ENCODE results near the gene CNTFR. TPM values are rescaled to one million over a fixed set of nuclear protein-coding genes. Genes with fewer than 3 reads are reported as not detected.

The CNTFR gene
- total RNA-seq, 3 donors from 2014 or later: 11.3 to 103 (median 15.4) TPM

GRCh38 chr9:34502891-34503290 is 86.6 kb downstream of the CNTFR start:
- H3K4me1 ChIP-seq: peaks cover 4 to 13% of the 10 kb centered on the region in 2 donors
- intact Hi-C loops (cut with DNase I; ENCODE audit: low total_unique reads): loop anchor here (5.0 kb wide), 1 partner anchor 696 kb away; no protein-coding TSS in a partner anchor
- peak overlapping the region; percentile 48 to 68 for H3K27ac ChIP-seq

GRCh38 chr9:34502471-34502870 is 87.1 kb downstream of the CNTFR start:
- peaks cover 4 to 13% of the 10 kb centered on the region in 2 donors for H3K4me1 ChIP-seq
- intact Hi-C loops (cut with DNase I; ENCODE audit: low total_unique reads): loop anchor here (5.0 kb wide), 1 partner anchor 695 kb away; no protein-coding TSS in a partner anchor
- no peaks in the 10 kb centered on the region for H3K27me3 ChIP-seq
- H3K36me3 ChIP-seq: no peaks in the 10 kb centered on the region
- DNase-seq (ENCODE audit: low spot score in 2 of 2): no peak
- TF ChIP-seq CTCF (IDR thresholded peaks at IDR 0.05) (no peak), POLR2A (IDR thresholded peaks at IDR 0.05) (no peak), POLR2AphosphoS5 (IDR thresholded peaks at IDR 0.05) (no peak)
- H3K9me3 ChIP-seq: no peaks in the 10 kb centered on the region
- peak overlapping the region; percentile 48 to 68 for H3K27ac ChIP-seq
- peak overlapping the region in 1 of 3 donors; percentile 35 for H3K4me3 ChIP-seq

More at GRCh38 chr9:34502891-34503290, 86.6 kb downstream of the CNTFR start:
- Histone ChIP-seq H3K4me3 (peak overlapping the region in 1 of 3 donors; percentile 35), H3K9me3 (no peaks in the 10 kb centered on the region), H3K27me3 (no peaks in the 10 kb centered on the region), H3K36me3 (no peaks in the 10 kb centered on the region)
- TF ChIP-seq POLR2AphosphoS5 (IDR thresholded peaks at IDR 0.05) (no peak), CTCF (IDR thresholded peaks at IDR 0.05) (no peak), POLR2A (IDR thresholded peaks at IDR 0.05) (no peak)
- DNase-seq (ENCODE audit: low spot score in 2 of 2): peak in 1 of 2 donors; percentile 42

- intact Hi-C loops (cut with DNase I; ENCODE audit: low total_unique reads): loop anchor here (5.0 kb wide), 1 partner anchor 695 kb away; no protein-coding TSS in a partner anchor
- peak overlapping the region in 1 of 3 donors; percentile 35 for H3K4me3 ChIP-seq
- peak overlapping the region; percentile 48 to 68 for H3K27ac ChIP-seq
- H3K4me1 ChIP-seq: peaks cover 4 to 13% of the 10 kb centered on the region in 2 donors
- H3K36me3 ChIP-seq: no peaks in the 10 kb centered on the region
- H3K27me3 ChIP-seq: no peaks in the 10 kb centered on the region
- DNase-seq (ENCODE audit: low spot score in 2 of 2): peak; percentile 68 to 86
- no peaks in the 10 kb centered on the region for H3K9me3 ChIP-seq
- TF ChIP-seq POLR2A (IDR thresholded peaks at IDR 0.05) (no peak), POLR2AphosphoS5 (IDR thresholded peaks at IDR 0.05) (peak in 1 of 3 donors; percentile 38)
These were observed 87.6 kb downstream of the CNTFR start for GRCh38 chr9:34501889-34502425.

Other genes starting within 250 kb of the CNTFR start
- gene MYORG, start 212.8 kb downstream of the CNTFR start, total RNA-seq: 10 to 100 TPM in 1 of 3 donors, 1 to 10 TPM in 2; 2.9 to 11.5 (median 6.4) TPM
- gene FAM219A, start 131.2 kb downstream of the CNTFR start, total RNA-seq: 1 to 10 TPM; 8.2 to 9.2 (median 9.0) TPM
- gene DNAI1, start 130.9 kb downstream of the CNTFR start, total RNA-seq: 1 to 10 TPM in 2 of 3 donors, not detected in 1; 1.6 to 3.2 TPM
- 1 to 10 TPM in 2 of 3 donors, under 1 TPM in 1; 0.33 to 5.4 (median 1.8) TPM for gene ENHO, start 66.7 kb downstream of the CNTFR start, total RNA-seq
- gene RPP25L, start 22.4 kb upstream of the CNTFR start, total RNA-seq: 10 to 100 TPM; 28.5 to 37.9 (median 36.4) TPM
- 100 to 1,000 TPM in 2 of 3 donors, 10 to 100 TPM in 1; 84.0 to 114 (median 113) TPM for gene DCTN3, start 30.8 kb upstream of the CNTFR start, total RNA-seq
- under 1 TPM in 1 of 3 donors, not detected in 2; 0.29 TPM for gene ARID3C, start 39.3 kb upstream of the CNTFR start, total RNA-seq
- gene SIGMAR1, start 48.1 kb upstream of the CNTFR start, total RNA-seq: 10 to 100 TPM; 62.6 to 84.8 (median 70.8) TPM
- 10 to 100 TPM; 26.1 to 37.0 (median 36.7) TPM for gene GALT, start 57.0 kb upstream of the CNTFR start, total RNA-seq
- gene IL11RA, start 62.5 kb upstream of the CNTFR start, total RNA-seq: 10 to 100 TPM; 20.3 to 45.5 (median 42.1) TPM
- gene CCL27, start 72.9 kb upstream of the CNTFR start, total RNA-seq: not detected
- 1 to 10 TPM in 2 of 3 donors, under 1 TPM in 1; 0.88 to 5.6 (median 1.3) TPM for gene CCL19, start 101.6 kb upstream of the CNTFR start, total RNA-seq
- gene CCL21, start 120.4 kb upstream of the CNTFR start, total RNA-seq: 10 to 100 TPM in 2 of 3 donors, 1 to 10 TPM in 1; 5.9 to 84.9 (median 12.0) TPM